DOHH2 (cell line): ENCODE measurements around the gene DDX21.

Experiments
- EZH2phosphoT487 ChIP-seq: fragments of 200-600 bp; sonication (generic); IDR thresholded peaks from 2 replicates; pipeline ENCODE4 v1.6.1; 2017; ENCODE audit warnings: borderline replicate concordance, mild to moderate bottlenecking, antibody characterized with exemption, low read length, moderate library complexity, mixed read lengths
- TF ChIP-seq, protein P1 (sequence below): fragments of 200-600 bp; sonication (generic); IDR thresholded peaks from one replicate; pipeline ENCODE4 v1.5.1; 2014; ENCODE audit warnings: antibody characterized with exemption, mild to moderate bottlenecking, low read depth, low read length; ENCODE audit not compliant: poor library complexity, severe bottlenecking

DNA sequence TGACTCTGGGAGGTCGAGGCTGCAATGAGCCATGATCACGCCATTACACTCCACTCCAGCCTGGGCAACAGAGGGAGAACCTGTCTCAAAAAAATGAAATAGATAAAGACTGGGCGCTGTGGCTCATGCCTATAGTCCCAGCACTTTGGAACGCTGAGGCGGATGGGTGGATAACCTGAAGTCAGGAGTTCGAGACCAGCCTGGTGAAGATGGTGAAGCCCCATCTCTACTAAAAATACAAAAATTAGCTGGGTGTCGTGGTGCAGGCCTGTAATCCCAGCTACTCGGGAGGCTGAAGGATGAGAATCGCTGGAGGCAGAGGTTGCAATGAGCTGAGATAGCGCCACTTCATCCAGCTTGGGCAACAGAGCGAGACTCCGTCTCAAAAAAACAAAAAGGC, 1.1 kb upstream of the DDX21 start:
- TF ChIP-seq, protein P1, sequence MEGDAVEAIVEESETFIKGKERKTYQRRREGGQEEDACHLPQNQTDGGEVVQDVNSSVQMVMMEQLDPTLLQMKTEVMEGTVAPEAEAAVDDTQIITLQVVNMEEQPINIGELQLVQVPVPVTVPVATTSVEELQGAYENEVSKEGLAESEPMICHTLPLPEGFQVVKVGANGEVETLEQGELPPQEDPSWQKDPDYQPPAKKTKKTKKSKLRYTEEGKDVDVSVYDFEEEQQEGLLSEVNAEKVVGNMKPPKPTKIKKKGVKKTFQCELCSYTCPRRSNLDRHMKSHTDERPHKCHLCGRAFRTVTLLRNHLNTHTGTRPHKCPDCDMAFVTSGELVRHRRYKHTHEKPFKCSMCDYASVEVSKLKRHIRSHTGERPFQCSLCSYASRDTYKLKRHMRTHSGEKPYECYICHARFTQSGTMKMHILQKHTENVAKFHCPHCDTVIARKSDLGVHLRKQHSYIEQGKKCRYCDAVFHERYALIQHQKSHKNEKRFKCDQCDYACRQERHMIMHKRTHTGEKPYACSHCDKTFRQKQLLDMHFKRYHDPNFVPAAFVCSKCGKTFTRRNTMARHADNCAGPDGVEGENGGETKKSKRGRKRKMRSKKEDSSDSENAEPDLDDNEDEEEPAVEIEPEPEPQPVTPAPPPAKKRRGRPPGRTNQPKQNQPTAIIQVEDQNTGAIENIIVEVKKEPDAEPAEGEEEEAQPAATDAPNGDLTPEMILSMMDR = no peak
- no peak for TF ChIP-seq EZH2phosphoT487
